Liver (tissue), 3 donors: ENCODE results near the gene GDI1.

ENCODE experiments used
- ATF3 ChIP-seq: IDR thresholded peaks from 2 replicates; pipeline ENCODE4 v1.6.1; 2016; ENCODE audit warnings: antibody characterized with exemption
- EGR1 ChIP-seq, 2 donors: IDR thresholded peaks; 2 replicates each; pipeline ENCODE4 v1.6.1; 2016 to 2018; ENCODE audit warnings: antibody characterized with exemption in 2 of 2, low read depth in 2 of 2
- FOXA1 ChIP-seq: IDR thresholded peaks from 2 replicates; pipeline ENCODE4 v1.6.1; 2016; ENCODE audit warnings: antibody characterized with exemption
- FOXA2 ChIP-seq: IDR thresholded peaks from 2 replicates; pipeline ENCODE4 v1.6.1; 2016; ENCODE audit warnings: antibody characterized with exemption
- GABPA ChIP-seq, 2 donors: IDR thresholded peaks in 1 of 2; conservative IDR thresholded peaks in 1 of 2; 2 replicates each; pipeline ENCODE4 v1.6.1; 2016; ENCODE audit warnings: antibody characterized with exemption in 2 of 2, mild to moderate bottlenecking in 1 of 2, moderate library complexity in 1 of 2
- JUND ChIP-seq, 2 donors: IDR thresholded peaks; 2 replicates each; pipeline ENCODE4 v1.6.1; 2016; ENCODE audit warnings: antibody characterized with exemption in 2 of 2
- RAD21 ChIP-seq, 2 donors: IDR thresholded peaks; 2 replicates each; pipeline ENCODE4 v1.6.1; 2016; ENCODE audit warnings: antibody characterized with exemption in 2 of 2, mild to moderate bottlenecking in 2 of 2
- REST ChIP-seq: IDR thresholded peaks from 2 replicates; pipeline ENCODE4 v1.6.1; 2016; ENCODE audit warnings: antibody characterized with exemption, mild to moderate bottlenecking
- RXRA ChIP-seq, 2 donors: IDR thresholded peaks; 2 replicates each; pipeline ENCODE4 v1.6.1; 2017 to 2018; ENCODE audit warnings: antibody characterized with exemption in 2 of 2, mild to moderate bottlenecking in 1 of 2
- SP1 ChIP-seq: IDR thresholded peaks from 2 replicates; pipeline ENCODE4 v1.6.1; 2018; ENCODE audit warnings: antibody characterized with exemption, mild to moderate bottlenecking
- TAF1 ChIP-seq: conservative IDR thresholded peaks from 2 replicates; pipeline ENCODE4 v1.6.1; 2016; ENCODE audit warnings: antibody characterized with exemption, mild to moderate bottlenecking
- YY1 ChIP-seq: IDR thresholded peaks from 2 replicates; pipeline ENCODE4 v1.6.1; 2016; ENCODE audit warnings: antibody characterized with exemption, mild to moderate bottlenecking
- ZBTB33 ChIP-seq: IDR thresholded peaks from 2 replicates; pipeline ENCODE4 v1.6.1; 2016; ENCODE audit warnings: antibody characterized with exemption
- TF ChIP-seq, protein P1 (sequence below): fragments of 150-350 bp; IDR thresholded peaks from 2 replicates; pipeline ENCODE4 v1.5.1; 2017; ENCODE audit warnings: improper control_type of control experiment, low read depth, low read length; ENCODE audit not compliant: missing input control
- donor health status: healthy.
- donor health status: healthy.

DNA sequence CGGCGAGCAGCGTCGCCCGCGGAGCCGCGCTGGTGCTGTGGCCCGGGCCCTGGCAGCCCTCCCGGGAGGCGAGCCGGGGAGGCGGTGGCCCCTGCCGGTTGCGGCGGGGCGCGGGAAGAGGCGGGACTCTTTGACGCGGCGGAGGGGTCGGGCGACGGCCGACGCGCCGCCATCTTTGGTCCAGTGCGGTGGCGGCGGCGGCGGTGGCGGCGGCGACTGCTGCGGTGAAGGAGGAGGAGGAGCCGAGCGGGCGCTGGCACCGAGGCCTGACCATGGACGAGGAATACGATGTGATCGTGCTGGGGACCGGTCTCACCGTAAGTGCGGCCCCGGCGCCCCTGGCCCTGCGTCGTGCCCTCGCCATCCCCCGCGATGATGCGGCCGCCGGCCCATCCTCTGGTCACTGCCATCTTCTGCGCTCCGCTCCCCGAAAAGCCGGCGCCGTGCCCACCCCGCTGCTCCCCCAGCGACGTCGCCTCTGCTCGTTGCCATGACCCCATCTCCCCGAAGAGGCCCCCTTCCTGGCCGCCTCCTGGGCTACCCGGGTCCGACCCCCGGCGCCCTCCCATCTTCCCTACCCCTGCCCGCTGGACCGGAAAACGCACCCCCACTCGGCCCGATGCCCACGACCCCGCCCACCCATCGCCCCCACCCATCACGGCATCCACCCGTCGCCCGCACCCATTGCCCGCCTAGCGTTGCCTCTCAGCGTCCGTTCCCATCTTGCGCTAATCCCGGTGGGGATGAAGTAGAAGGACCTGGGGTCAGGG, at the start of gene GDI1:
- TF ChIP-seq, protein P1, sequence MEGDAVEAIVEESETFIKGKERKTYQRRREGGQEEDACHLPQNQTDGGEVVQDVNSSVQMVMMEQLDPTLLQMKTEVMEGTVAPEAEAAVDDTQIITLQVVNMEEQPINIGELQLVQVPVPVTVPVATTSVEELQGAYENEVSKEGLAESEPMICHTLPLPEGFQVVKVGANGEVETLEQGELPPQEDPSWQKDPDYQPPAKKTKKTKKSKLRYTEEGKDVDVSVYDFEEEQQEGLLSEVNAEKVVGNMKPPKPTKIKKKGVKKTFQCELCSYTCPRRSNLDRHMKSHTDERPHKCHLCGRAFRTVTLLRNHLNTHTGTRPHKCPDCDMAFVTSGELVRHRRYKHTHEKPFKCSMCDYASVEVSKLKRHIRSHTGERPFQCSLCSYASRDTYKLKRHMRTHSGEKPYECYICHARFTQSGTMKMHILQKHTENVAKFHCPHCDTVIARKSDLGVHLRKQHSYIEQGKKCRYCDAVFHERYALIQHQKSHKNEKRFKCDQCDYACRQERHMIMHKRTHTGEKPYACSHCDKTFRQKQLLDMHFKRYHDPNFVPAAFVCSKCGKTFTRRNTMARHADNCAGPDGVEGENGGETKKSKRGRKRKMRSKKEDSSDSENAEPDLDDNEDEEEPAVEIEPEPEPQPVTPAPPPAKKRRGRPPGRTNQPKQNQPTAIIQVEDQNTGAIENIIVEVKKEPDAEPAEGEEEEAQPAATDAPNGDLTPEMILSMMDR: no peak
- no peak for TF ChIP-seq YY1
- no peak for TF ChIP-seq REST
- no peak for TF ChIP-seq EGR1 (IDR thresholded peaks at IDR 0.05; ENCODE audit: low read depth in 2 of 2)
- no peak for TF ChIP-seq RAD21 (IDR thresholded peaks at IDR 0.05)
- no peak for TF ChIP-seq RXRA (IDR thresholded peaks at IDR 0.05)
- no peak for TF ChIP-seq JUND (IDR thresholded peaks at IDR 0.05)
- TF ChIP-seq GABPA (IDR thresholded peaks at IDR 0.05 in 1 of 2, conservative IDR thresholded peaks at IDR 0.05 in 1 of 2): no peak
- no peak for TF ChIP-seq FOXA1
- no peak for TF ChIP-seq ZBTB33
- no peak for TF ChIP-seq FOXA2
- TF ChIP-seq SP1: no peak
- TF ChIP-seq TAF1: no peak
- TF ChIP-seq ATF3: no peak
